NCI-H524 treated with DMSO at 0.1 percent for 48 hours (cell line): Measurements from ENCODE around the gene MYZAP.

Experiments used
- DNase-seq: peaks from one replicate; lab custom pipeline; 2025; lab: John Stamatoyannopoulos, UW

Gene MYZAP

GRCh38 chr15:57626713-57627440 is 35.2 kb downstream of the MYZAP start:
- no peak for DNase-seq

- DNase-seq = no peak
These were observed 39.8 kb downstream of the MYZAP start for GRCh38 chr15:57631386-57632110.

GRCh38 chr15:57634290-57634689 is 42.6 kb downstream of the MYZAP start:
- no peak for DNase-seq

- no peak for DNase-seq
These were observed 43.7 kb downstream of the MYZAP start for GRCh38 chr15:57635300-57635909.

GRCh38 chr15:57637846-57638245 is 46.1 kb downstream of the MYZAP start:
- no peak for DNase-seq

- no peak for DNase-seq
These were observed 47.6 kb downstream of the MYZAP start for GRCh38 chr15:57639306-57639705.

GRCh38 chr15:57640930-57641682 is 49.4 kb downstream of the MYZAP start:
- no peak for DNase-seq

GRCh38 chr15:57643826-57644225 is 52.1 kb downstream of the MYZAP start:
- no peak for DNase-seq

GRCh38 chr15:57646087-57646486 is 54.4 kb downstream of the MYZAP start:
- no peak for DNase-seq

GRCh38 chr15:57647071-57647790 is 55.5 kb downstream of the MYZAP start:
- no peak for DNase-seq

GRCh38 chr15:57647791-57648130 is 56.1 kb downstream of the MYZAP start:
- no peak for DNase-seq

GRCh38 chr15:57649138-57649537 is 57.4 kb downstream of the MYZAP start:
- DNase-seq = no peak

- DNase-seq = no peak
These were observed 59.7 kb downstream of the MYZAP start for GRCh38 chr15:57651445-57651844.

- no peak for DNase-seq
These were observed 60.8 kb downstream of the MYZAP start for GRCh38 chr15:57652481-57652880.

GRCh38 chr15:57654153-57654852 is 62.6 kb downstream of the MYZAP start:
- no peak for DNase-seq

GRCh38 chr15:57655053-57655452 is 63.3 kb downstream of the MYZAP start:
- DNase-seq = no peak

- no peak for DNase-seq
These were observed 64.1 kb downstream of the MYZAP start for GRCh38 chr15:57655809-57656208.

- DNase-seq = no peak
These were observed 64.7 kb downstream of the MYZAP start for GRCh38 chr15:57656434-57656833.

- DNase-seq = no peak
These were observed 65.9 kb downstream of the MYZAP start for GRCh38 chr15:57657619-57658018.

GRCh38 chr15:57662091-57662744 is 70.5 kb downstream of the MYZAP start:
- DNase-seq = no peak

GRCh38 chr15:57662802-57663201 is 71.1 kb downstream of the MYZAP start:
- DNase-seq = no peak
